ENCODE results near the gene TRIOBP.

GRCh38 chr22:37679670-37680069, 17.2 kb upstream of the TRIOBP start:
- TF ChIP-seq CTCF (conservative IDR thresholded peaks at IDR 0.05 in 1 of 2, IDR thresholded peaks at IDR 0.05 in 1 of 2; ENCODE audit: low read depth in 1 of 2, low read length in 2 of 2): no peak
- no peak for TF ChIP-seq EZH2 (IDR thresholded peaks at IDR 0.05; ENCODE audit: low read length, missing control alignments)
